ENCODE results near the gene MATCAP1. TPM values are rescaled to one million over a fixed set of nuclear protein-coding genes. Genes with fewer than 3 reads are reported as not detected.
A peak's percentile ranks its signal among the peaks of the same experiment; 100 is the strongest.

The MATCAP1 gene
- total and polyA plus RNA-seq, 2 of the 13 experiments (the other 11 are each of a cell fraction or from before 2014, with no cell fraction given): 11.2 to 24.5 TPM

- H4K20me1 ChIP-seq (ENCODE audit: insufficient read depth, low read length): no peaks in the 10 kb centered on the region
- ChIA-PET CTCF (ENCODE audit: low intra/inter-chr PET ratio, low total read pairs) (no interaction called here), POLR2A (interaction anchor here (0.9 to 1.8 kb wide), 6 partner anchors 8 to 49 kb away, joined by 3 to 7 read pairs (median 5); partner anchors contain the start of genes FHOD1, NOL3 and TMEM208)
- peak overlapping the region; percentile 4 for H3K27ac ChIP-seq (ENCODE audit: extremely low read length, insufficient read depth, low read length)
- no TSS peak for BruUV-seq (replicated peaks)
- peaks cover 8% of the 10 kb centered on the region for H3K79me2 ChIP-seq (ENCODE audit: insufficient read depth, low read length)
- H3K4me2 ChIP-seq (ENCODE audit: low read depth, low read length): no peak overlapping the region
- 92% methylated on average over 12 of the region's 12 CpGs for WGBS (ENCODE audit: low lambda C conversion rate)
- H2AFZ ChIP-seq (ENCODE audit: low read length): no peak overlapping the region
- H3K9me3 ChIP-seq (ENCODE audit: low read length): no peaks in the 10 kb centered on the region
- in situ Hi-C loops (cut with HindIII; ENCODE audit: extremely low pct_ligation_motif_present, low pct_unique_long_range_greater_than_20kb): no loop called here
- peaks cover 11% of the 10 kb centered on the region for H3K4me1 ChIP-seq (ENCODE audit: insufficient read depth, low read length)
- H3K36me3 ChIP-seq (replicated peaks in 1 of 2; ENCODE audit: control insufficient read depth in 1 of 2, insufficient read depth in 2 of 2, low read length in 2 of 2): peaks cover 53 to 79% of the 10 kb centered on the region in 2 experiments
- ATAC-seq (peak; percentile 25), FAIRE-seq (no peak), DNase-seq (ENCODE audit: low spot score) (no peak)
- intact Hi-C loops (cut with micrococcal nuclease; ENCODE audit: unreplicated experiment): no loop called here
- no peaks in the 10 kb centered on the region for H3K27me3 ChIP-seq (ENCODE audit: control insufficient read depth in 1 of 2, insufficient read depth in 2 of 2, low read length in 2 of 2)
- H3K4me3 ChIP-seq (replicated peaks in 1 of 3; ENCODE audit: insufficient read depth in 1 of 3, low read depth in 2 of 3, low read length in 3 of 3): no peak overlapping the region
- no peak overlapping the region for H3K9ac ChIP-seq (ENCODE audit: insufficient read depth, low read depth, low read length)
- TF ChIP-seq GATAD1 (CRISPR knock-in tag; IDR thresholded peaks at IDR 0.05) (no peak), HIC2 (CRISPR knock-in tag; IDR thresholded peaks at IDR 0.05; ENCODE audit: low read depth) (0 out of 2 replicates have a peak, but pooled peaks have one; percentile 21), NRL (CRISPR knock-in tag; IDR thresholded peaks at IDR 0.05; ENCODE audit: borderline replicate concordance) (0 out of 2 replicates have a peak, but pooled peaks have one; percentile 27), STAG1 (CRISPR knock-in tag; IDR thresholded peaks at IDR 0.05) (peak; percentile 34), RAD21 (CRISPR knock-in tag; IDR thresholded peaks at IDR 0.05) (peak; percentile 47; the same call in 1 of the 2 replicates), ZNF768 (CRISPR knock-in tag; IDR thresholded peaks at IDR 0.05) (peak; percentile 13; the same call in 1 of the 2 replicates), HNRNPL (IDR thresholded peaks at IDR 0.05; ENCODE audit: low read depth, low read length) (peak; percentile 94), ZNF546 (CRISPR knock-in tag; conservative IDR thresholded peaks at IDR 0.05) (no peak), GFI1 (CRISPR knock-in tag; IDR thresholded peaks at IDR 0.05; ENCODE audit: borderline replicate concordance) (no peak), ZMAT3 (CRISPR knock-in tag; conservative IDR thresholded peaks at IDR 0.05) (no peak), ZNF687 (CRISPR knock-in tag; IDR thresholded peaks at IDR 0.05) (peak; percentile 28; the same call in 1 of the 2 replicates), AGO2 (optimal IDR thresholded peaks at IDR 0.05; ENCODE audit: low read depth, low read length) (peak; percentile 62)
- TF ChIP-seq, protein P1, sequence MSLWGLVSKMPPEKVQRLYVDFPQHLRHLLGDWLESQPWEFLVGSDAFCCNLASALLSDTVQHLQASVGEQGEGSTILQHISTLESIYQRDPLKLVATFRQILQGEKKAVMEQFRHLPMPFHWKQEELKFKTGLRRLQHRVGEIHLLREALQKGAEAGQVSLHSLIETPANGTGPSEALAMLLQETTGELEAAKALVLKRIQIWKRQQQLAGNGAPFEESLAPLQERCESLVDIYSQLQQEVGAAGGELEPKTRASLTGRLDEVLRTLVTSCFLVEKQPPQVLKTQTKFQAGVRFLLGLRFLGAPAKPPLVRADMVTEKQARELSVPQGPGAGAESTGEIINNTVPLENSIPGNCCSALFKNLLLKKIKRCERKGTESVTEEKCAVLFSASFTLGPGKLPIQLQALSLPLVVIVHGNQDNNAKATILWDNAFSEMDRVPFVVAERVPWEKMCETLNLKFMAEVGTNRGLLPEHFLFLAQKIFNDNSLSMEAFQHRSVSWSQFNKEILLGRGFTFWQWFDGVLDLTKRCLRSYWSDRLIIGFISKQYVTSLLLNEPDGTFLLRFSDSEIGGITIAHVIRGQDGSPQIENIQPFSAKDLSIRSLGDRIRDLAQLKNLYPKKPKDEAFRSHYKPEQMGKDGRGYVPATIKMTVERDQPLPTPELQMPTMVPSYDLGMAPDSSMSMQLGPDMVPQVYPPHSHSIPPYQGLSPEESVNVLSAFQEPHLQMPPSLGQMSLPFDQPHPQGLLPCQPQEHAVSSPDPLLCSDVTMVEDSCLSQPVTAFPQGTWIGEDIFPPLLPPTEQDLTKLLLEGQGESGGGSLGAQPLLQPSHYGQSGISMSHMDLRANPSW (CRISPR knock-in tag; IDR thresholded peaks at IDR 0.05; ENCODE audit: borderline replicate concordance): no peak
- TF ChIP-seq, protein P2, sequence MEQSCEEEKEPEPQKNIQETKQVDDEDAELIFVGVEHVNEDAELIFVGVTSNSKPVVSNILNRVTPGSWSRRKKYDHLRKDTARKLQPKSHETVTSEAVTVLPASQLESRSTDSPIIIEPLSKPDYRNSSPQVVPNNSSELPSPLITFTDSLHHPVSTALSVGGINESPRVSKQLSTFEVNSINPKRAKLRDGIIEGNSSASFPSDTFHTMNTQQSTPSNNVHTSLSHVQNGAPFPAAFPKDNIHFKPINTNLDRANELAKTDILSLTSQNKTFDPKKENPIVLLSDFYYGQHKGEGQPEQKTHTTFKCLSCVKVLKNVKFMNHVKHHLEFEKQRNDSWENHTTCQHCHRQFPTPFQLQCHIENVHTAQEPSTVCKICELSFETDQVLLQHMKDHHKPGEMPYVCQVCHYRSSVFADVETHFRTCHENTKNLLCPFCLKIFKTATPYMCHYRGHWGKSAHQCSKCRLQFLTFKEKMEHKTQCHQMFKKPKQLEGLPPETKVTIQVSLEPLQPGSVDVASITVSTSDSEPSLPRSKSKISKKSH (CRISPR knock-in tag; IDR thresholded peaks at IDR 0.05; ENCODE audit: borderline replicate concordance): no peak
Observed at GRCh38 chr16:67198238-67198734, 14.5 kb upstream of the MATCAP1 start.

Measured in HepG2 (cell line).